ENCODE results near the gene PROZ.

- TF ChIP-seq CTCF (IDR thresholded peaks at IDR 0.05) (no peak), EZH2 (IDR thresholded peaks at IDR 0.05; ENCODE audit: borderline replicate concordance, insufficient read depth, low read depth, low read length, poor library complexity, severe bottlenecking) (no peak)
Measured at GRCh38 chr13:113204378-113204734, 45.9 kb downstream of the PROZ start.
